Aorta (tissue), 5 donors: ENCODE results near the gene JAKMIP3. TPM values are rescaled to one million over a fixed set of nuclear protein-coding genes. Genes with fewer than 3 reads are reported as not detected.
A peak's percentile ranks its signal among the peaks of the same experiment; 100 is the strongest.

Source experiments
- ATAC-seq: fragments of 200-7000 bp; cut with Tn5 transposase; one replicate; pipeline ENCODE4 v1.9.1; 2022; ENCODE audit warnings: moderate library complexity; ENCODE audit not compliant: low FRiP score
- DNase-seq, 2 donors: peaks; one replicate each; pipeline ENCODE4 v3.0.0-alpha.2; 2020
- H3K27ac ChIP-seq, 2 donors: one replicate each; pipeline ENCODE4 v1.5.1; 2013; ENCODE audit warnings: low read length in 2 of 2, mild to moderate bottlenecking in 2 of 2, moderate library complexity in 2 of 2, control low read depth in 1 of 2, inconsistent platforms in 1 of 2, low read depth in 1 of 2
- H3K27me3 ChIP-seq, 2 donors: one replicate each; pipeline ENCODE4 v1.6.1; 2013; ENCODE audit warnings: control low read depth in 1 of 2, low read length in 1 of 2, mild to moderate bottlenecking in 1 of 2, moderate library complexity in 1 of 2; ENCODE audit not compliant: insufficient read depth in 2 of 2, control insufficient read depth in 1 of 2
- H3K36me3 ChIP-seq, 2 donors: one replicate each; pipeline ENCODE4 v1.6.1; 2013; ENCODE audit warnings: control low read depth in 1 of 2, low read length in 1 of 2, mild to moderate bottlenecking in 1 of 2; ENCODE audit not compliant: insufficient read depth in 2 of 2, control insufficient read depth in 1 of 2
- H3K4me1 ChIP-seq, 2 donors: one replicate each; pipeline ENCODE4 v1.6.1; 2013; ENCODE audit warnings: low read length in 2 of 2, control low read depth in 1 of 2, mild to moderate bottlenecking in 1 of 2, moderate library complexity in 1 of 2; ENCODE audit not compliant: insufficient read depth in 2 of 2, control insufficient read depth in 1 of 2
- H3K4me3 ChIP-seq, 2 donors: one replicate each; pipeline ENCODE4 v1.5.1; 2013; ENCODE audit warnings: low read length in 2 of 2, control low read depth in 1 of 2, mild to moderate bottlenecking in 1 of 2
- H3K9me3 ChIP-seq: one replicate; pipeline ENCODE4 v1.6.1; 2013; ENCODE audit warnings: mild to moderate bottlenecking, low read length; ENCODE audit not compliant: control insufficient read depth
- WGBS, 2 donors: extraction: QIAGEN DNeasy Blood & Tissue Kit; methylation state at CpG; one replicate each; pipeline ENCODE4 v1.1.7; 2013; 5-methylcytosine and 5-hydroxymethylcytosine counted together
- intact Hi-C, 2 donors: fragments of 100-400 bp; cut with DNase I; formaldehyde crosslinking; loops; one replicate each; pipeline versions ENCODE4 v1.14.2 to v1.15.0; 2022
- polyA plus RNA-seq, 2 donors: library from polyadenylated mRNA; stranded (reverse); fragments of 200-250 nt; gene quantifications; one replicate each; pipeline ENCODE4 v1.2.3, GENCODE V29; 2013
- total RNA-seq, 2 donors: library from RNA; stranded (reverse); fragmentation: NEBNext Ultra II Directional; extraction: Animal tissue kit (Norgen Biotek cat#: 25700); gene quantifications; one replicate each; pipeline ENCODE4 v1.2.1, GENCODE V29; 2021
- donor health status: healthy with polysubstance abuse.
- donor health status: Bipolar disorder and iron deficiency.
- donor health status: DM: no; HTN: no; CAD: no.
- donor health status: DM: no; HTN: no; CAD: no.
- donor health status: DM: yes; HTN: yes; CAD: no.

Gene JAKMIP3
- total and polyA plus RNA-seq, 4 donors, result 0.23 to 0.99 (median 0.36) TPM; not detected in 1

- ATAC-seq, result no peak
- intact Hi-C loops, result no loop called here
- Histone ChIP-seq H3K4me3 (no peak overlapping the region), H3K27ac (no peak overlapping the region), H3K27me3 (no peaks in the 10 kb centered on the region), H3K4me1 (no peaks in the 10 kb centered on the region), H3K36me3 (no peaks in the 10 kb centered on the region), H3K9me3 (peaks cover 8% of the 10 kb centered on the region)
- no peak for DNase-seq
- WGBS, 2 donors, result 83 to 88% methylated on average over 22 of the region's 22 CpGs
Measured at GRCh38 chr10:132096863-132097478, 31.2 kb downstream of the JAKMIP3 start.

GRCh38 chr10:132097609-132098377, 32.0 kb downstream of the JAKMIP3 start:
- H3K9me3 ChIP-seq, result peaks cover 8% of the 10 kb centered on the region
- intact Hi-C loops, result no loop called here
- DNase-seq, result no peak
- H3K27me3 ChIP-seq, result no peaks in the 10 kb centered on the region
- no peaks in the 10 kb centered on the region for H3K4me1 ChIP-seq
- H3K36me3 ChIP-seq, result no peaks in the 10 kb centered on the region
- WGBS, 2 donors, result 57 to 71% methylated on average over 5 of the region's 5 CpGs
- no peak overlapping the region for H3K4me3 ChIP-seq
- no peak overlapping the region for H3K27ac ChIP-seq
- no peak for ATAC-seq

- ATAC-seq, result no peak
- Histone ChIP-seq H3K4me1 (no peaks in the 10 kb centered on the region), H3K36me3 (no peaks in the 10 kb centered on the region), H3K9me3 (peaks cover 6% of the 10 kb centered on the region), H3K4me3 (no peak overlapping the region), H3K27ac (no peak overlapping the region), H3K27me3 (no peaks in the 10 kb centered on the region)
- DNase-seq, result peak in 1 of 2 donors; percentile 60
- 65 to 66% methylated on average over 24 of the region's 24 CpGs for WGBS, 2 donors
- intact Hi-C loops, result no loop called here
Measured at GRCh38 chr10:132098539-132099388, 33.0 kb downstream of the JAKMIP3 start.

GRCh38 chr10:132099389-132100090, 33.8 kb downstream of the JAKMIP3 start:
- Histone ChIP-seq H3K36me3 (no peaks in the 10 kb centered on the region), H3K27ac (no peak overlapping the region), H3K4me1 (no peaks in the 10 kb centered on the region), H3K9me3 (peaks cover 6% of the 10 kb centered on the region), H3K27me3 (no peaks in the 10 kb centered on the region), H3K4me3 (no peak overlapping the region)
- intact Hi-C loops, result no loop called here
- 66 to 74% methylated on average over 25 of the region's 25 CpGs for WGBS, 2 donors
- DNase-seq (peak in 1 of 2 donors; percentile 61), ATAC-seq (no peak)

- H3K27ac ChIP-seq, result no peak overlapping the region
- ATAC-seq (no peak), DNase-seq (no peak)
- intact Hi-C loops, result no loop called here
- H3K4me3 ChIP-seq, result no peak overlapping the region
- H3K36me3 ChIP-seq, result no peaks in the 10 kb centered on the region
- peaks cover 6% of the 10 kb centered on the region for H3K9me3 ChIP-seq
- no peaks in the 10 kb centered on the region for H3K4me1 ChIP-seq
- no peaks in the 10 kb centered on the region for H3K27me3 ChIP-seq
- WGBS, 2 donors, result 81 to 82% methylated on average over 15 of the region's 15 CpGs
Measured at GRCh38 chr10:132100091-132100481, 34.3 kb downstream of the JAKMIP3 start.

GRCh38 chr10:132100556-132101349, 35.0 kb downstream of the JAKMIP3 start:
- Histone ChIP-seq H3K4me1 (no peaks in the 10 kb centered on the region), H3K27ac (no peak overlapping the region), H3K36me3 (no peaks in the 10 kb centered on the region), H3K4me3 (no peak overlapping the region), H3K9me3 (peaks cover 3% of the 10 kb centered on the region), H3K27me3 (no peaks in the 10 kb centered on the region)
- DNase-seq, result peak in 1 of 2 donors; percentile 76
- no peak for ATAC-seq
- WGBS, 2 donors, result 73 to 80% methylated on average over 27 of the region's 27 CpGs
- intact Hi-C loops, result no loop called here

GRCh38 chr10:132101529-132101928, 35.8 kb downstream of the JAKMIP3 start:
- H3K4me1 ChIP-seq, result no peaks in the 10 kb centered on the region
- H3K36me3 ChIP-seq, result no peaks in the 10 kb centered on the region
- ATAC-seq (no peak), DNase-seq (peak in 1 of 2 donors; percentile 66)
- intact Hi-C loops, result no loop called here
- H3K27ac ChIP-seq, result no peak overlapping the region
- no peaks in the 10 kb centered on the region for H3K27me3 ChIP-seq
- H3K9me3 ChIP-seq, result peaks cover 2% of the 10 kb centered on the region
- 58 to 60% methylated on average over 10 of the region's 10 CpGs for WGBS, 2 donors
- no peak overlapping the region for H3K4me3 ChIP-seq
